K562 (cell line): ENCODE data around the gene CCP110. TPM values are rescaled to one million over a fixed set of nuclear protein-coding genes. Genes with fewer than 3 reads are reported as not detected.
"Not testable (repeated sequence)": the region's sequence is repeated elsewhere in the genome, so short reads cannot be mapped to it uniquely, and the experiment has no call there.

Source experiments
- ATAC-seq: fragments of 200-7000 bp; cut with Tn5 transposase; 3 replicates; pipeline ENCODE4 v1.9.1; 2020; ENCODE audit warnings: moderate library complexity
- BruUV-seq: library from RNA; stranded (reverse); fragments of 400-500 nt; replicated peaks from 2 replicates; lab custom pipeline; 2021; lab: Mats Ljungman, UMichigan
- CTCF ChIA-PET: fragments of 300-600 bp; formaldehyde crosslinking; extraction: SDS; loops from one replicate; lab custom pipeline; 2021; ENCODE audit warnings: low intra/inter-chr PET ratio; lab: Yijun Ruan, JAX
- POLR2A ChIA-PET: fragments of 300-600, 350-650 bp; sonication (Branson Sonifier 250); formaldehyde crosslinking; extraction: SDS; loops from one replicate; lab custom pipeline; 2021; ENCODE audit warnings: antibody characterized with exemption, inconsistent platforms; lab: Yijun Ruan, JAX
- DNase-seq, 4 experiments: peaks; one replicate each; pipeline versions ENCODE4 v3.0.0 to v3.0.0-alpha.2; 2011 to 2018; ENCODE audit warnings: low spot score in 3 of 4, mixed read lengths in 3 of 4; ENCODE audit errors: extremely low read depth in 1 of 4
- FAIRE-seq: peaks from 2 replicates; lab custom pipeline; 2011; peaks lifted over from hg19 to GRCh38; lab: Jason Lieb, UNC
- H2AFZ ChIP-seq: 2 replicates; pipeline ENCODE4 v1.6.0; 2011; ENCODE audit warnings: low read depth, low read length, control low read depth, inconsistent platforms
- H3K27ac ChIP-seq: fragments of 200-600 bp; 3 replicates; pipeline ENCODE4 v1.8.0; 2011; ENCODE audit warnings: low read depth, mild to moderate bottlenecking, control low read depth, inconsistent platforms, low read length, moderate library complexity, mixed read lengths; ENCODE audit errors: extremely low read depth
- H3K27me3 ChIP-seq, 2 experiments: fragments of 300-600 bp in 1 of 2; 2 replicates in 1 of 2; 3 replicates in 1 of 2; pipeline versions ENCODE4 v1.6.0 to v1.8.0; 2011; ENCODE audit warnings: inconsistent platforms in 2 of 2, low read length in 2 of 2, mild to moderate bottlenecking in 1 of 2, mixed read lengths in 1 of 2, moderate library complexity in 1 of 2; ENCODE audit not compliant: control insufficient read depth in 2 of 2, insufficient read depth in 2 of 2
- H3K36me3 ChIP-seq: fragments of 300-600 bp; 3 replicates; pipeline ENCODE4 v1.8.0; 2011; ENCODE audit warnings: mild to moderate bottlenecking, low read length, inconsistent platforms; ENCODE audit not compliant: control insufficient read depth, insufficient read depth
- H3K4me1 ChIP-seq, 2 experiments: fragments of 200-600 bp in 1 of 2; replicated peaks in 1 of 2; 2 replicates in 1 of 2; 3 replicates in 1 of 2; pipeline versions ENCODE4 v1.5.1 to v1.8.0; 2011; ENCODE audit warnings: inconsistent platforms in 2 of 2, low read length in 2 of 2, mild to moderate bottlenecking in 1 of 2, mixed read lengths in 1 of 2, moderate library complexity in 1 of 2; ENCODE audit not compliant: control insufficient read depth in 2 of 2, insufficient read depth in 2 of 2
- H3K4me2 ChIP-seq: 2 replicates; pipeline ENCODE4 v1.6.1; 2011; ENCODE audit warnings: low read length, control low read depth, inconsistent platforms, mixed read lengths; ENCODE audit not compliant: insufficient read depth
- H3K4me3 ChIP-seq: fragments of 200-600 bp; sonication (generic), shearing (Covaris generic); 2 replicates; pipeline ENCODE4 v1.5.1; 2016; ENCODE audit warnings: control low read depth, inconsistent platforms
- H3K79me2 ChIP-seq: fragments of 200-600 bp; 3 replicates; pipeline ENCODE4 v1.8.0; 2011; ENCODE audit warnings: low read length, inconsistent platforms; ENCODE audit not compliant: control insufficient read depth, insufficient read depth
- H3K9ac ChIP-seq, 2 experiments: 2 replicates each; pipeline versions ENCODE4 v1.6.0 to v1.6.1; 2011; ENCODE audit warnings: low read depth in 2 of 2, low read length in 2 of 2, control low read depth in 1 of 2, inconsistent platforms in 1 of 2, mild to moderate bottlenecking in 1 of 2, mixed read lengths in 1 of 2; ENCODE audit not compliant: insufficient read depth in 1 of 2
- H3K9me1 ChIP-seq: one replicate; pipeline ENCODE4 v1.6.0; 2011; ENCODE audit warnings: inconsistent platforms, mild to moderate bottlenecking, low read length, moderate library complexity; ENCODE audit not compliant: control insufficient read depth, insufficient read depth
- H3K9me3 ChIP-seq: replicated peaks from 2 replicates; pipeline ENCODE4 v1.5.1; 2011; ENCODE audit warnings: low read depth, low read length, inconsistent platforms; ENCODE audit not compliant: control insufficient read depth, insufficient read depth
- H4K20me1 ChIP-seq: replicated peaks from 2 replicates; pipeline ENCODE4 v1.6.1; 2011; ENCODE audit warnings: low read length, inconsistent platforms, mixed read lengths; ENCODE audit not compliant: control insufficient read depth, insufficient read depth
- NFIC ChIP-seq: fragments of 450-650 bp; IDR thresholded peaks from 2 replicates; pipeline ENCODE4 v1.6.1; 2017; ENCODE audit warnings: mild to moderate bottlenecking, inconsistent platforms
- ZNF217 ChIP-seq: sonication (generic); formaldehyde crosslinking; IDR thresholded peaks from 2 replicates; pipeline ENCODE4 v1.8.0; 2022; ENCODE audit warnings: mild to moderate bottlenecking, missing genetic modification reagents
- WGBS: fragments of 100-300 bp; shearing (Covaris generic); methylation state at CpG from one replicate; pipeline ENCODE4 v1.1.6; 2016; ENCODE audit warnings: low coverage, mixed read lengths; ENCODE audit not compliant: insufficient coverage; ENCODE audit errors: missing lambda C conversion rate; 5-methylcytosine and 5-hydroxymethylcytosine counted together
- in situ Hi-C: fragments of 300-500 bp; cut with MboI; formaldehyde crosslinking; loops from 4 replicates; pipeline ENCODE4 v1.15.0; 2018; ENCODE audit warnings: inconsistent platforms, mixed read lengths
- intact Hi-C: fragments of 100-400 bp; cut with micrococcal nuclease; formaldehyde crosslinking; loops from 2 replicates; pipeline ENCODE4 v1.14.2; 2022
- polyA plus RNA-seq, 8 experiments: library from polyadenylated mRNA; depleted of rRNA in 4 of 8; stranded (reverse) in 5 of 8; unstranded in 3 of 8; fragments of >200 nt; fragmentation: Nextera tagmentation in 2 of 8; fragmentation: Illumina TruSeq in 1 of 8; extraction: Ambion mirVana in 2 of 8; extraction: Trizol in 1 of 8; gene quantifications; 2 replicates each; pipeline versions ENCODE4 v1.2.1 to v1.2.3, GENCODE V29; 2011 to 2014; ENCODE audit warnings: inconsistent platforms in 1 of 8, missing spikeins in 1 of 8
- total RNA-seq, 7 experiments: library from RNA; depleted of rRNA in 6 of 7; stranded (reverse); fragments of >200 nt in 6 of 7; fragmentation: Illumina TruSeq in 2 of 7; extraction: Trizol in 2 of 7; gene quantifications; 2 replicates each; pipeline versions ENCODE4 v1.2.1 to v1.2.3, GENCODE V29; 2011 to 2021; ENCODE audit warnings: low replicate concordance in 1 of 7

Gene CCP110
- total and polyA plus RNA-seq, 9 of the 15 experiments (the other 6 are each of a cell fraction or from before 2014, with no cell fraction given): 3.5 to 16.1 (median 12.1) TPM

- in situ Hi-C loops: no loop called here
- ChIA-PET CTCF (no interaction called here), POLR2A (interaction anchor here (0.6 to 1.3 kb wide), 5 partner anchors 10 to 108 kb away, joined by 3 to 5 read pairs (median 3); partner anchors contain the start of genes CCP110 and VPS35L)
- ATAC-seq: no peak
- Histone ChIP-seq H3K4me3 (no peak overlapping the region), H3K9me1 (no peaks in the 10 kb centered on the region), H3K9ac (no peak overlapping the region), H2AFZ (no peak overlapping the region), H3K9me3 (no peaks in the 10 kb centered on the region), H3K79me2 (no peaks in the 10 kb centered on the region), H3K4me1 (no peaks in the 10 kb centered on the region), H4K20me1 (no peaks in the 10 kb centered on the region), H3K27me3 (no peaks in the 10 kb centered on the region), H3K36me3 (peaks cover 64% of the 10 kb centered on the region; the same call in 2 of the 3 replicates), H3K27ac (no peak overlapping the region), H3K4me2 (no peak overlapping the region)
- 0 out of 2 replicates have a peak, but pooled peaks have one; percentile 26 for TF ChIP-seq NFIC
- no peak for TF ChIP-seq ZNF217 (CRISPR knock-in tag)
- FAIRE-seq: no peak
- no TSS peak for BruUV-seq
- DNase-seq: no peak
- WGBS: 88% methylated on average over 3 of the region's 3 CpGs
- intact Hi-C loops: no loop called here
Observed at GRCh38 chr16:19542138-19542821, 18.5 kb downstream of the CCP110 start.

GRCh38 chr16:19543278-19543996 lies 19.7 kb downstream of the CCP110 start:
- H2AFZ ChIP-seq, FAIRE-seq, H3K9me3 ChIP-seq, H3K4me2 ChIP-seq, H3K4me1 ChIP-seq, BruUV-seq, H3K9ac ChIP-seq, H3K79me2 ChIP-seq, H3K27me3 ChIP-seq, intact Hi-C loops, ATAC-seq, DNase-seq, H3K9me1 ChIP-seq, in situ Hi-C loops, CTCF ChIA-PET, H3K4me3 ChIP-seq, H4K20me1 ChIP-seq, H3K27ac ChIP-seq: not testable (repeated sequence)
- POLR2A ChIA-PET: interaction anchor here (0.6 to 2.5 kb wide), 4 partner anchors 11 to 19 kb away, joined by 3 to 7 read pairs (median 4); partner anchors contain the start of genes CCP110 and VPS35L
- 84% methylated on average over 10 of the region's 10 CpGs for WGBS
- H3K36me3 ChIP-seq: peaks cover 69% of the 10 kb centered on the region; the same call in 2 of the 3 replicates
